GM21717 (cell line): ENCODE data around the gene ECM2.
"Not testable (repeated sequence)": the region's sequence is repeated elsewhere in the genome, so short reads cannot be mapped to it uniquely, and the experiment has no call there.

Experiments used
- ATAC-seq: cut with Tn5 transposase; IDR thresholded peaks from one replicate; pipeline ENCODE4 v1.9.1; 2021; ENCODE audit warnings: mild to moderate bottlenecking, moderate library complexity; ENCODE audit not compliant: unreplicated experiment

Gene ECM2

GRCh38 chr9:92535940-92536850 is at the start of gene ECM2:
Gene ECM2, minus strand, starts transcription at chr9:92535990. Its CDS starts 13,124 bp downstream, at chr9:92522866.
- ATAC-seq: no peak

- no peak for ATAC-seq
These were observed 40.4 kb upstream of the ECM2 start for GRCh38 chr9:92576175-92576574.

- not testable (repeated sequence) for ATAC-seq
These were observed 37.8 kb upstream of the ECM2 start for GRCh38 chr9:92573612-92574011.

GRCh38 chr9:92571871-92572270 is 36.1 kb upstream of the ECM2 start:
- not testable (repeated sequence) for ATAC-seq

DNA sequence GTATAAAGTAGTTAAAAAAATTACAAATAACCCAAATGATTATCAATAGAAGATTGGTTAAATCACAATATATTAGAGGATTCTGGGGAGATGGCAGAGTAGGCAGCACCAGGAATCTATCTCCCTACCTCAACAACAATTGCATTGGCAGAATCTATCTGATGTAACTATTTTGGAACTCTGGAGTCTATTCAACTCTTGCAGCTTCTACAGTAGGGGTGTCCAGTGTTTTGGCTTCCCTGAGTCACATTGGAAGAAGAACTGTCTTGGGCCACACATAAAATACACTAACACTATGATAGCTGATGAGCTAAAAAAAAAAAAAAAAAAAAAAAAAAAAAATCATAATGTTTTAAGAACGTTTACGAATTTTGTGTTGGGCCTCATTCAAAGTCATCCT is 29.2 kb upstream of the ECM2 start:
- no peak for ATAC-seq

- ATAC-seq: no peak
These were observed 28.7 kb upstream of the ECM2 start for GRCh38 chr9:92564504-92564903.

GRCh38 chr9:92563116-92564100 is 27.6 kb upstream of the ECM2 start:
- no peak for ATAC-seq

- no peak for ATAC-seq
These were observed 26.7 kb upstream of the ECM2 start for GRCh38 chr9:92562461-92562967.

- no peak for ATAC-seq
These were observed 25.9 kb upstream of the ECM2 start for GRCh38 chr9:92561374-92562330.

GRCh38 chr9:92558612-92559374 is 23.0 kb upstream of the ECM2 start:
- no peak for ATAC-seq

DNA sequence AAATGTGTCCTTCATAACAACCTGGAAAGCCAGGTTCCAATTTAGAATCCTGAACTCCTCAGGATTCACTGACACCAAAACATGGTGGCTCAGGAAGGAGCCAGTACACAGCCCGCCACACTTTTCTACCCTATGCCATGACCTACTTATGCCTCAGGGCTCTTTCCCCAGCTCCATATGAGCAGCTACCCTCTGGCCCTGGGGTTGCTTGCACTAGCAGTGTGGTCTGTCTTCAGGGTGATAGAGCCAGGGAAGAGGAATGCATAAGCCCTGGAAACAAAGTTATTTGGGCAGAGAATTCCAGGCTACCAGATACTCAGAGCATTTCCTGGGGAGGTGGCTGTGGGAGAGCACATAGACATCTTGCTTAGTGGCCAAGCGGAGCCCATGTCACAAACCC is 15.0 kb upstream of the ECM2 start:
- ATAC-seq: no peak

GRCh38 chr9:92547356-92547755 is 11.6 kb upstream of the ECM2 start:
- ATAC-seq: no peak

DNA sequence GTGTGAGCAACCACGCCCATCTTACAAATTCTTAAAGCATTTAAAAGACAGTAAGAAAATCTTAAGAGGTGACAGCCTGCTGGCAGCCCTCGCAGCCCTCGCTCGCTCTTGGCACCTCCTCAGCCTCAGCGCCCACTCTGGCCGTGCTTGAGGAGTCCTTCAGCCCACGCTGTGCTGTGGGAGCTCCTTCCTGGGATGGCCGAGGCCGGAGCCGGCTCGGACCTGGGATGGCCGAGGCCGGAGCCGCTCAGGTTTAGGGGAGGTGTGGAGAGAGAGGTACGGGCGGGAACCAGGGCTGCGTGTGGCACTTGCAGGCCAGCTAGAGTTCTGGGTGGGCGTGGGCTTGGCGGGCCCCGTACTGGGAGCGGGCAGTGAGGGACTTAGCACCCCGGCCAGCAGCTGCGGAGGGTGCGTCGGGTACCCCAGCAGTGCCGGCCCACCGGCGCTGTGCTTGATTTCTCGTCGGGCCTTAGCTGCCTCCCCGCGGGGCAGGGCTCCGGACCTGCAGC is 9.3 kb upstream of the ECM2 start:
- ATAC-seq: no peak

GRCh38 chr9:92543972-92544371 is 8.2 kb upstream of the ECM2 start:
- ATAC-seq: no peak

- ATAC-seq: no peak
These were observed 2.8 kb upstream of the ECM2 start for GRCh38 chr9:92538541-92538940.

DNA sequence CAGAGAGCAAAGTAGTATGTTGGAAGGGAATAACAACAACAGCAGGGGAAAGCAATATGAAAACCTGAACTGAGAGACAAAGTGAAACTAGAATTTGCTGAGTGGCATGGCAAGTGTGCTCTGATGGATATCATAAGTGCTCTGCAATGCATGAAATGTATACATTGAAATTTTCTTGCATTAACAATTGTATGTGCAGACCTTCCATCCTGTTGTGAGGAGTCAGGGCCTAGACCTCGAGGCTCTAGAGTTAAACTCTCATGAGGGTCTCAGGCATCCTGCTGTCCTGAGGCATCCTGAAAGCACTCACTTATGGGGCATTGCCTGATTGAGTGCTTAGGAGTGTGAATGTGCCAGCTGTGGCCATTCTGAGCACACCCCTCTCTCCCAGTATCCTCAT is 1.1 kb downstream of the ECM2 start:
- no peak for ATAC-seq

- no peak for ATAC-seq
These were observed 1.6 kb downstream of the ECM2 start for GRCh38 chr9:92534204-92534603.

DNA sequence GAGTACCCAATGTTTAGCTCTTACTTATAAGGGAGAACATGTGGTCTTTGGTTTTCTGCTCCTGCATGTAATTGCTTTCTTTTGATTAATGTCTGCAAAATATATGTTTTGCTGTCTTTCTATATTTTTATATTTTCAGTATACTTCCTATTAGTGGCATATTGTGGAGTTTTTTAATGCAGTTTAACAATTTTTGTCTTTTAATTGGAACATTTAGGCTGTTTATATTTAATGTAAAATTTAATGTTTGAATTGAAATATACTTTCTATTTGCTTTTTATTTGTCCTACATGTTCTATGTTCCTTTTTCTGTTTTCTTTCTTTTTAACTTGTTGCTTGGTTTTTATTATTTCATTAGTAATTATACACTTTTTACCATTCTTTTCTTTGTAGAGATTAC is 4.9 kb downstream of the ECM2 start:
- no peak for ATAC-seq

DNA sequence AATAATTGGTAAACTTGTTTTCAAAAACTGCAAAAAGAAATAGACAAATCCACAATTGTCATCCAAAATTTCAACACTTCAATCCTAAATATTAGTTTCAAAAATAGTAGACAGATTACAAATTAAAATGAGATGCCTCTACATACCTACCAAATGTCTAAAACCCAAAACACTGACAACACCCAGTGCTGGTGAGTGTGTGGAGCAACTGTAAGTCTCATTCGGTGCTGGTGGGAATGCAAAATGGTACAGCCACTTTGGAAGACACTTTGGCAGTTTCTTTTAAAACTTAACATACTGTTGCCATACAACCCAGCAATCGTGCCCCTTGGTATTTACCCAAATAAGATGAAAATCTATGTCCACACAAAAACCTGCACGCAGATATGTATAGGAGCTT is 6.7 kb downstream of the ECM2 start:
- ATAC-seq: no peak
